Non-pigmented ciliary epithelial cell (primary cell): ENCODE data around the gene ACSF2.
"Not testable (repeated sequence)": the region's sequence is repeated elsewhere in the genome, so short reads cannot be mapped to it uniquely, and the experiment has no call there.

Experiments
- DNase-seq: peaks from one replicate; pipeline ENCODE4 v3.0.0-alpha.2; 2010; ENCODE audit warnings: low read depth

ACSF2 gene

GRCh38 chr17:50412188-50412732 is 13.8 kb upstream of the ACSF2 start:
- no peak for DNase-seq

GRCh38 chr17:50414808-50415207 is 11.2 kb upstream of the ACSF2 start:
- no peak for DNase-seq

- not testable (repeated sequence) for DNase-seq
Observed at GRCh38 chr17:50419577-50419976, 6.4 kb upstream of the ACSF2 start.

- no peak for DNase-seq
Observed at GRCh38 chr17:50420419-50421112, 5.5 kb upstream of the ACSF2 start.

GRCh38 chr17:50421308-50422051 is 4.5 kb upstream of the ACSF2 start:
- no peak for DNase-seq

GRCh38 chr17:50422738-50423137 is 3.3 kb upstream of the ACSF2 start:
- DNase-seq = no peak

- DNase-seq = peak; percentile 42
Observed at GRCh38 chr17:50423553-50424159, 2.4 kb upstream of the ACSF2 start.

GRCh38 chr17:50424246-50424995 is 1.6 kb upstream of the ACSF2 start:
- no peak for DNase-seq

GRCh38 chr17:50424996-50425681 is 879 bp upstream of the ACSF2 start:
- no peak for DNase-seq

- DNase-seq = no peak
Observed at GRCh38 chr17:50426472-50426782, 409 bp downstream of the ACSF2 start.

GRCh38 chr17:50426814-50427787 is 1.1 kb downstream of the ACSF2 start:
- DNase-seq = no peak

GRCh38 chr17:50428126-50428525 is 2.1 kb downstream of the ACSF2 start:
- DNase-seq = not testable (repeated sequence)

- DNase-seq = no peak
Observed at GRCh38 chr17:50428831-50429424, 2.9 kb downstream of the ACSF2 start.

GRCh38 chr17:50429793-50430192 is 3.8 kb downstream of the ACSF2 start:
- DNase-seq = no peak

GRCh38 chr17:50430821-50431618 is 5.0 kb downstream of the ACSF2 start:
- DNase-seq = no peak

GRCh38 chr17:50432125-50432762 is 6.2 kb downstream of the ACSF2 start:
- DNase-seq = no peak

- no peak for DNase-seq
Observed at GRCh38 chr17:50437409-50437808, 11.4 kb downstream of the ACSF2 start.

- no peak for DNase-seq
Observed at GRCh38 chr17:50439008-50439407, 13.0 kb downstream of the ACSF2 start.
